Endothelial cell of umbilical vein (primary cell): Measurements from ENCODE around the gene RAB11FIP2. TPM values are rescaled to one million over a fixed set of nuclear protein-coding genes. Genes with fewer than 3 reads are reported as not detected.

Experiments used
- BruUV-seq: library from RNA; stranded (reverse); fragments of 400-500 nt; replicated peaks from 2 replicates; lab custom pipeline; 2021; lab: Mats Ljungman, UMichigan
- CTCF ChIA-PET: fragments of 300-600, 350-600 bp; sonication (Branson Sonifier 250); formaldehyde crosslinking; loops from one replicate; lab custom pipeline; 2021; ENCODE audit warnings: antibody characterized with exemption, inconsistent platforms; lab: Charles Lee
- POLR2A ChIA-PET: fragments of 300-600, 350-600 bp; sonication (Branson Sonifier 250); formaldehyde crosslinking; loops from one replicate; lab custom pipeline; 2021; ENCODE audit warnings: antibody characterized with exemption, inconsistent platforms; lab: Charles Lee
- DNase-seq: peaks from one replicate; pipeline ENCODE4 v3.0.0-alpha.2; 2011; ENCODE audit warnings: low read depth, low spot score
- FAIRE-seq: peaks from 2 replicates; lab custom pipeline; 2011; peaks lifted over from hg19 to GRCh38; lab: Jason Lieb, UNC
- H2AFZ ChIP-seq: 2 replicates; pipeline ENCODE4 v1.6.0; 2012; ENCODE audit warnings: low read depth, low read length, control low read depth, inconsistent platforms
- H3K27ac ChIP-seq: 2 replicates; pipeline ENCODE4 v1.5.1; 2011; ENCODE audit warnings: low read depth, mild to moderate bottlenecking, control low read depth, low read length, moderate library complexity; ENCODE audit not compliant: insufficient read depth
- H3K27me3 ChIP-seq, 2 experiments: 2 replicates each; pipeline versions ENCODE4 v1.6.0 to v1.6.1; 2011; ENCODE audit warnings: low read length in 2 of 2, mixed read lengths in 1 of 2; ENCODE audit not compliant: control insufficient read depth in 2 of 2, insufficient read depth in 2 of 2
- H3K36me3 ChIP-seq, 2 experiments: 2 replicates in 1 of 2; 3 replicates in 1 of 2; pipeline ENCODE4 v1.5.1; 2011; ENCODE audit warnings: low read length in 2 of 2, mild to moderate bottlenecking in 1 of 2, moderate library complexity in 1 of 2; ENCODE audit not compliant: control insufficient read depth in 2 of 2, insufficient read depth in 2 of 2; ENCODE audit errors: extremely low read depth in 1 of 2
- H3K4me1 ChIP-seq: 3 replicates; pipeline ENCODE4 v1.5.1; 2011; ENCODE audit warnings: mild to moderate bottlenecking, low read length; ENCODE audit not compliant: control insufficient read depth, insufficient read depth; ENCODE audit errors: extremely low read depth
- H3K4me2 ChIP-seq: 2 replicates; pipeline ENCODE4 v1.6.1; 2011; ENCODE audit warnings: low read length, control low read depth, mixed read lengths; ENCODE audit not compliant: insufficient read depth
- H3K4me3 ChIP-seq, 3 experiments: fragments of 200-600 bp in 1 of 3; sonication (generic), shearing (Covaris generic) in 1 of 3; replicated peaks in 1 of 3; 2 replicates each; pipeline ENCODE4 v1.5.1; 2011 to 2016; ENCODE audit warnings: control low read depth in 3 of 3, low read length in 3 of 3, mild to moderate bottlenecking in 2 of 3, inconsistent platforms in 1 of 3, low read depth in 1 of 3, moderate library complexity in 1 of 3; ENCODE audit not compliant: insufficient read depth in 1 of 3
- H3K79me2 ChIP-seq: 2 replicates; pipeline ENCODE4 v1.6.0; 2012; ENCODE audit warnings: low read length, inconsistent platforms; ENCODE audit not compliant: control insufficient read depth, insufficient read depth
- H3K9ac ChIP-seq: replicated peaks from 2 replicates; pipeline ENCODE3; 2011; ENCODE audit warnings: low read length, control low read depth; ENCODE audit not compliant: insufficient read depth; ENCODE audit errors: extremely low read depth
- H3K9me1 ChIP-seq: replicated peaks from 3 replicates; pipeline ENCODE4 v1.6.0; 2011; ENCODE audit warnings: mild to moderate bottlenecking, low read length; ENCODE audit not compliant: control insufficient read depth, insufficient read depth; ENCODE audit errors: extremely low read depth
- H3K9me3 ChIP-seq: replicated peaks from 2 replicates; pipeline ENCODE4 v1.5.1; 2012; ENCODE audit warnings: low read length, inconsistent platforms; ENCODE audit not compliant: control insufficient read depth, insufficient read depth
- H4K20me1 ChIP-seq: replicated peaks from 2 replicates; pipeline ENCODE3; 2011; ENCODE audit warnings: mild to moderate bottlenecking, low read length; ENCODE audit not compliant: control insufficient read depth, insufficient read depth; ENCODE audit errors: extremely low read depth
- FOS ChIP-seq: IDR thresholded peaks from 2 replicates; pipeline ENCODE4 v1.6.1; 2011; ENCODE audit warnings: mild to moderate bottlenecking, low read length, moderate library complexity, borderline replicate concordance; ENCODE audit not compliant: insufficient read depth
- GATA2 ChIP-seq: IDR thresholded peaks from 2 replicates; pipeline ENCODE4 v1.7.0; 2011; ENCODE audit warnings: low read depth, mild to moderate bottlenecking, moderate library complexity, mixed read lengths, low read length; ENCODE audit not compliant: insufficient read length, insufficient read depth
- JUN ChIP-seq: IDR thresholded peaks from 2 replicates; pipeline ENCODE4 v1.6.1; 2011; ENCODE audit warnings: borderline replicate concordance, low read depth; ENCODE audit not compliant: insufficient read length, insufficient read depth
- MYC ChIP-seq: IDR thresholded peaks from one replicate; pipeline ENCODE4 v1.6.1; 2011; ENCODE audit warnings: mild to moderate bottlenecking, low read depth, low read length
- POLR2A ChIP-seq: IDR thresholded peaks from 2 replicates; pipeline ENCODE4 v1.6.1; 2012; ENCODE audit warnings: low read depth, mild to moderate bottlenecking, control low read depth, low read length
- POLR2AphosphoS5 ChIP-seq: IDR thresholded peaks from 2 replicates; pipeline ENCODE4 v1.6.1; 2012; ENCODE audit warnings: low read depth, mild to moderate bottlenecking, control low read depth, low read length, moderate library complexity; ENCODE audit not compliant: insufficient read depth
- dilution Hi-C: fragments of 300-500 bp; cut with MboI; formaldehyde crosslinking; loops from one replicate; pipeline ENCODE4 v1.15.0; 2019; ENCODE audit warnings: low sequenced_read_pairs; ENCODE audit not compliant: extremely low pct_ligation_motif_present
- intact Hi-C: fragments of 100-400 bp; cut with micrococcal nuclease; formaldehyde crosslinking; loops from one replicate; pipeline ENCODE4 v1.10.0; 2022
- polyA plus RNA-seq, 4 experiments: library from polyadenylated mRNA; depleted of rRNA in 3 of 4; stranded (reverse) in 3 of 4; unstranded in 1 of 4; fragments of >200 nt; gene quantifications; 2 replicates each; pipeline versions ENCODE4 v1.2.1 to v1.2.3, GENCODE V29; 2011 to 2012; ENCODE audit warnings: missing spikeins in 1 of 4
- total RNA-seq: library from RNA; stranded (reverse); gene quantifications from 2 replicates; pipeline ENCODE4 v1.2.3, GENCODE V29; 2021
- TF ChIP-seq, protein P1 (sequence below): IDR thresholded peaks from 2 replicates; pipeline ENCODE4 v1.6.1; 2011; ENCODE audit not compliant: insufficient read depth, insufficient read length

The RAB11FIP2 gene
- total and polyA plus RNA-seq, 2 donors (not counting 3 experiments of a cell fraction or from before 2014, with no cell fraction given): 1.9 to 8.6 TPM

DNA sequence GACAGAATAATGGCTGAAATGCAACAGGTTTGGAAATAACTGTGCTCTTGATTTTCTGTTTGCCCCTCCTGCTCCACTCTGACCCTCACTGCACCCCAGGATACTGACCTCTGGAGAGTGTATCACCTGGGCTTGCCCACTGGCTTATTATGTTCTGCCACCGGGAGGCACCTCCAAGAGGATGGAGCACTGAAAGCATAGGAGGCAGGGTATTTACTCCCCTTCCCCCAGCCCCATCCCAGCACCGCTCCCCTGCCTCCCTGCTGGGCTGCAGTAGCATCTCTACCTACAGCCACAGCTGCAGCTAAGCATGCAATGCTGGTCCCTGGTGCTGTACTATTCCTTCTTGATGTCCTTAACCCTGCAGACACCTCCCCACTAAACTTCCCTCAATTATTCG lies 26.4 kb downstream of the RAB11FIP2 start:
- no peaks in the 10 kb centered on the region for H3K9me3 ChIP-seq
- H2AFZ ChIP-seq: no peak overlapping the region
- no peaks in the 10 kb centered on the region for H3K9me1 ChIP-seq
- TF ChIP-seq POLR2A (no peak), POLR2AphosphoS5 (no peak), FOS (no peak), GATA2 (no peak), MYC (no peak)
- TF ChIP-seq, protein P1, sequence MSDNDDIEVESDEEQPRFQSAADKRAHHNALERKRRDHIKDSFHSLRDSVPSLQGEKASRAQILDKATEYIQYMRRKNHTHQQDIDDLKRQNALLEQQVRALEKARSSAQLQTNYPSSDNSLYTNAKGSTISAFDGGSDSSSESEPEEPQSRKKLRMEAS: no peak
- no peak overlapping the region for H3K9ac ChIP-seq
- no peaks in the 10 kb centered on the region for H3K4me1 ChIP-seq
- H3K79me2 ChIP-seq: no peaks in the 10 kb centered on the region
- POLR2A ChIA-PET: no interaction called here
- no peak overlapping the region for H3K27ac ChIP-seq
- CTCF ChIA-PET: no interaction called here
- H4K20me1 ChIP-seq: no peaks in the 10 kb centered on the region
- dilution Hi-C loops: no loop called here
- no peak overlapping the region for H3K4me3 ChIP-seq
- H3K4me2 ChIP-seq: no peak overlapping the region
- H3K27me3 ChIP-seq: no peaks in the 10 kb centered on the region
- no peak for DNase-seq
- no peaks in the 10 kb centered on the region for H3K36me3 ChIP-seq
- no TSS peak for BruUV-seq
- intact Hi-C loops: no loop called here
- FAIRE-seq: no peak

DNA sequence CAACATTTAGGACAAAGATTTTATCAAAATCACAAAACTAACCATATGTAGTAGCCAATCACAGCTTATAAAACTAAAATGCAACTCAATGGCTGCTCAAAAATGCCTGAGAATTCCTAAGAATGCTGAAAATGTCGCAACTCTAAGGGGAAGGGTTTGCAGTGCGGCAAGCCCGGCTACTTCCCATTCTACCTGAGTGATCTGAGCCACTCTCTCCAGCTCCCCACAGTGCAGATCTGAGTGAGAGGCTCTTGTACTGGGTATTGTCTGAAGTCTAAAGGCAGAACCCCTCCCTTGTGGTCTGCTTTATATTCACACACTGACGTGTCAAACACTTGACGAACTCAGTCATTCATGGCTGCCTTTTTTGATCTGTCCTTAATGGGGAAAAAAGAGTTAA lies 28.9 kb downstream of the RAB11FIP2 start:
- H2AFZ ChIP-seq: no peak overlapping the region
- H3K9me1 ChIP-seq: no peaks in the 10 kb centered on the region
- TF ChIP-seq POLR2AphosphoS5 (no peak), POLR2A (no peak), GATA2 (no peak), JUN (no peak)
- dilution Hi-C loops (no loop called here), intact Hi-C loops (no loop called here)
- FAIRE-seq: no peak
- H3K79me2 ChIP-seq: no peaks in the 10 kb centered on the region
- H3K4me2 ChIP-seq: no peak overlapping the region
- no peaks in the 10 kb centered on the region for H4K20me1 ChIP-seq
- CTCF ChIA-PET: no interaction called here
- no TSS peak for BruUV-seq
- no peak for DNase-seq
- H3K27ac ChIP-seq: no peak overlapping the region
- no peaks in the 10 kb centered on the region for H3K27me3 ChIP-seq
- no peak overlapping the region for H3K4me3 ChIP-seq
- H3K4me1 ChIP-seq: no peaks in the 10 kb centered on the region
- H3K36me3 ChIP-seq: no peaks in the 10 kb centered on the region
- H3K9ac ChIP-seq: no peak overlapping the region
- no peaks in the 10 kb centered on the region for H3K9me3 ChIP-seq
- POLR2A ChIA-PET: no interaction called here
